A549 (cell line): Measurements from ENCODE around the gene PYGO2. TPM values are rescaled to one million over a fixed set of nuclear protein-coding genes. Genes with fewer than 3 reads are reported as not detected.
A peak's percentile ranks its signal among the peaks of the same experiment; 100 is the strongest.

Experiments
- ATAC-seq, 2 experiments: fragments of 200-7000 bp in 1 of 2; fragments of >200 bp in 1 of 2; cut with Nextera tagmentation in 1 of 2; cut with Tn5 transposase in 1 of 2; 3 replicates each; pipeline versions ENCODE4 v1.8.0 to v1.9.1; 2018 to 2020; ENCODE audit warnings: mild to moderate bottlenecking in 1 of 2, moderate library complexity in 1 of 2
- CTCF ChIA-PET: fragments of 300-600 bp; sonication (Branson Sonifier 250); formaldehyde crosslinking; extraction: SDS; loops from one replicate; lab custom pipeline; 2021; ENCODE audit warnings: antibody characterized with exemption, inconsistent platforms; lab: Yijun Ruan, JAX
- POLR2A ChIA-PET: fragments of 350-600 bp; formaldehyde crosslinking; extraction: SDS; loops from one replicate; lab custom pipeline; 2021; ENCODE audit warnings: antibody characterized with exemption, inconsistent platforms; lab: Yijun Ruan, JAX
- DNase-seq, 2 experiments: peaks; one replicate each; pipeline versions ENCODE4 v3.0.0 to v3.0.0-alpha.2; 2011 to 2016; ENCODE audit warnings: low read depth in 1 of 2, low spot score in 1 of 2
- FAIRE-seq: peaks from 2 replicates; lab custom pipeline; 2011; peaks lifted over from hg19 to GRCh38; lab: Jason Lieb, UNC
- H3K27ac ChIP-seq, 2 experiments: fragments of >200 bp; sonication (Bioruptor Twin); formaldehyde crosslinking; 3 replicates each; pipeline ENCODE4 v1.5.1; 2016 to 2017
- H3K4me1 ChIP-seq: fragments of >200 bp; sonication (Bioruptor Twin); formaldehyde crosslinking; 3 replicates; pipeline ENCODE4 v1.6.1; 2016
- H3K4me2 ChIP-seq: fragments of >200 bp; sonication (Bioruptor Twin); formaldehyde crosslinking; 3 replicates; pipeline ENCODE4 v1.6.1; 2016
- H3K4me3 ChIP-seq: fragments of >200 bp; sonication (Bioruptor Twin); formaldehyde crosslinking; 3 replicates; pipeline ENCODE4 v1.5.1; 2016
- H3K9me3 ChIP-seq: fragments of >200 bp; sonication (Bioruptor Twin); formaldehyde crosslinking; 3 replicates; pipeline ENCODE4 v1.6.1; 2016
- CBX2 ChIP-seq: fragments of 200-600 bp; sonication (generic); IDR thresholded peaks from 2 replicates; pipeline ENCODE4 v1.6.1; 2016; ENCODE audit warnings: low read depth, mild to moderate bottlenecking, borderline replicate concordance
- CEBPB ChIP-seq, 2 experiments: fragments of >200 bp in 1 of 2; sonication (Bioruptor Twin) in 1 of 2; formaldehyde crosslinking in 1 of 2; IDR thresholded peaks; 2 replicates each; pipeline ENCODE4 v1.6.1; 2012 to 2016
- EHMT2 ChIP-seq: fragments of 200-600 bp; sonication (generic); IDR thresholded peaks from 2 replicates; pipeline ENCODE4 v1.6.1; 2016; ENCODE audit warnings: antibody characterized with exemption, low read depth, mild to moderate bottlenecking, moderate library complexity
- EP300 ChIP-seq, 2 experiments: fragments of >200 bp; sonication (Bioruptor Twin); formaldehyde crosslinking; IDR thresholded peaks; 2 replicates in 1 of 2; 3 replicates in 1 of 2; pipeline ENCODE4 v1.6.1; 2016 to 2017
- ESRRA ChIP-seq: fragments of 150-350 bp; IDR thresholded peaks from 2 replicates; pipeline ENCODE4 v1.6.1; 2014; ENCODE audit warnings: mild to moderate bottlenecking, low read length, borderline replicate concordance
- HOXA7 ChIP-seq: fragments of 250-450 bp; sonication (Bioruptor Pico); IDR thresholded peaks from 2 replicates; pipeline ENCODE4 v1.5.0; 2020; ENCODE audit warnings: mild to moderate bottlenecking, moderate library complexity
- HOXB13 ChIP-seq: fragments of 250-450 bp; sonication (Bioruptor Pico); IDR thresholded peaks from 2 replicates; pipeline ENCODE4 v1.5.0; 2020; ENCODE audit warnings: low read depth, mild to moderate bottlenecking, moderate library complexity
- JUN ChIP-seq, 2 experiments: fragments of >200 bp; sonication (Bioruptor Twin); formaldehyde crosslinking; IDR thresholded peaks; 2 replicates in 1 of 2; 3 replicates in 1 of 2; pipeline ENCODE4 v1.6.1; 2016 to 2017
- JUNB ChIP-seq: fragments of >200 bp; sonication (Bioruptor Twin); formaldehyde crosslinking; IDR thresholded peaks from 2 replicates; pipeline ENCODE4 v1.6.1; 2016
- KDM1A ChIP-seq: fragments of 200-600 bp; sonication (generic); IDR thresholded peaks from 2 replicates; pipeline ENCODE4 v1.6.1; 2016; ENCODE audit warnings: low read depth, mild to moderate bottlenecking
- NPAS2 ChIP-seq: fragments of 250-450 bp; sonication (Bioruptor Pico); IDR thresholded peaks from 2 replicates; pipeline ENCODE4 v1.8.0; 2022; ENCODE audit warnings: mild to moderate bottlenecking, moderate library complexity, borderline replicate concordance
- NR3C1 ChIP-seq: fragments of >200 bp; sonication (Bioruptor Twin); formaldehyde crosslinking; IDR thresholded peaks from 3 replicates; pipeline ENCODE4 v1.6.1; 2017
- PHF8 ChIP-seq: fragments of 200-600 bp; sonication (generic); IDR thresholded peaks from 2 replicates; pipeline ENCODE4 v1.6.1; 2016; ENCODE audit warnings: low read depth, mild to moderate bottlenecking, antibody characterized with exemption, moderate library complexity, borderline replicate concordance
- POLR2AphosphoS2 ChIP-seq: conservative IDR thresholded peaks from 2 replicates; pipeline ENCODE4 v1.6.1; 2012; ENCODE audit warnings: low read length, improper control_type of control experiment, inconsistent platforms
- RAD21 ChIP-seq, 2 experiments: fragments of >200 bp in 1 of 2; sonication (Bioruptor Twin) in 1 of 2; formaldehyde crosslinking in 1 of 2; IDR thresholded peaks in 1 of 2; conservative IDR thresholded peaks in 1 of 2; 2 replicates in 1 of 2; 3 replicates in 1 of 2; pipeline ENCODE4 v1.6.1; 2012 to 2018; ENCODE audit warnings: inconsistent platforms in 1 of 2
- RFX5 ChIP-seq: fragments of 450-650 bp; IDR thresholded peaks from 2 replicates; pipeline ENCODE4 v1.7.1; 2014; ENCODE audit warnings: antibody characterized with exemption, mild to moderate bottlenecking, moderate library complexity
- TFCP2L1 ChIP-seq: fragments of 250-450 bp; sonication (Bioruptor Pico); IDR thresholded peaks from 2 replicates; pipeline ENCODE4 v1.5.0; 2021; ENCODE audit warnings: mild to moderate bottlenecking
- ZC3H11A ChIP-seq: fragments of 450-650 bp; IDR thresholded peaks from 2 replicates; pipeline ENCODE4 v1.6.1; 2014; ENCODE audit warnings: antibody characterized with exemption, mild to moderate bottlenecking
- WGBS: methylation state at CpG from one replicate; pipeline ENCODE4 v1.1.6; 2017; ENCODE audit errors: missing lambda C conversion rate; 5-methylcytosine and 5-hydroxymethylcytosine counted together
- polyA plus RNA-seq, 4 experiments: library from polyadenylated mRNA; depleted of rRNA in 3 of 4; stranded (reverse); fragments of >200 nt; fragmentation: RNase III in 1 of 4; extraction: RNeasy Plus Mini Kit Qiagen cat#74134 plus additional on column Dnase treatment in 1 of 4; gene quantifications; 2 replicates in 3 of 4; 3 replicates in 1 of 4; pipeline ENCODE4 v1.2.3, GENCODE V29; 2011 to 2017
- TF ChIP-seq, protein P1 (sequence below): IDR thresholded peaks from 2 replicates; pipeline ENCODE4 v1.6.1; 2012
- TF ChIP-seq, protein P2 (sequence below): fragments of 150-350 bp; IDR thresholded peaks from 2 replicates; pipeline ENCODE4 v1.6.1; 2014; ENCODE audit warnings: low read depth, mild to moderate bottlenecking, low read length
- TF ChIP-seq, protein P3 (sequence below): IDR thresholded peaks from 2 replicates; pipeline ENCODE4 v1.6.1; 2012; ENCODE audit warnings: low read depth, borderline replicate concordance
- TF ChIP-seq, protein P4 (sequence below): fragments of >200 bp; sonication (Bioruptor Twin); formaldehyde crosslinking; IDR thresholded peaks from 3 replicates; pipeline ENCODE4 v1.5.1; 2016

Gene PYGO2
- polyA plus RNA-seq, 2 of the 4 experiments (the other 2 are of a cell fraction) = 18.3 to 24.6 TPM

DNA sequence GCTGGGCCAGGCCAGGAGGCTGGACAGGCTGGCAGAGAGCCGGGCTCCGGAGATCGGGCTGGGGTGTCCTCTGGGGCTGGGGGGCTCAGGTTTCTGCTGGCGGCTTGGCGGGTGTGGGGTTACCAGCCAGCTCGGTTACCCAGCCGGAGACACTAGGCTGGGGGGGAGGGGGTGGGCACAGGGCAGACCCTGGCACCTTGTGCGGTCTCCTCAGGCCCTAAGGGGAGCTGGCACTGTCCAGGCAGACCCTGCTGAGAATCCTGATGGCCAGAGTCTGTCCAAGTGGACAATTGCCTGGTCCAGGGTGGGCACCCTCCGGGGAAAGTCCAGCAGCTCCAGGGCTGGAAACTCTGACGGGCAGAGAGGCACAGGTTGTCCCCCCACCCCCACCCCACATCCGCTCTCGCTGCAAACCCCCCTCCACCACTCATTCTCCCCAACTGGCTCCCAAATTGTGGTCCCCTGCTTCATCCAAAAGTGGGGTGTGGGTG is 47.7 kb upstream of the PYGO2 start:
- H3K9me3 ChIP-seq = no peaks in the 10 kb centered on the region
- ATAC-seq (no peak), DNase-seq (no peak), FAIRE-seq (no peak)
- CTCF ChIA-PET = no interaction called here
- TF ChIP-seq RFX5 (no peak), HOXA7 (no peak), NR3C1 (no peak), ZC3H11A (no peak)
- TF ChIP-seq, protein P1, sequence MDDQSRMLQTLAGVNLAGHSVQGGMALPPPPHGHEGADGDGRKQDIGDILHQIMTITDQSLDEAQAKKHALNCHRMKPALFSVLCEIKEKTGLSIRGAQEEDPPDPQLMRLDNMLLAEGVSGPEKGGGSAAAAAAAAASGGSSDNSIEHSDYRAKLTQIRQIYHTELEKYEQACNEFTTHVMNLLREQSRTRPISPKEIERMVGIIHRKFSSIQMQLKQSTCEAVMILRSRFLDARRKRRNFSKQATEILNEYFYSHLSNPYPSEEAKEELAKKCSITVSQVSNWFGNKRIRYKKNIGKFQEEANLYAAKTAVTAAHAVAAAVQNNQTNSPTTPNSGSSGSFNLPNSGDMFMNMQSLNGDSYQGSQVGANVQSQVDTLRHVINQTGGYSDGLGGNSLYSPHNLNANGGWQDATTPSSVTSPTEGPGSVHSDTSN = no peak
- H3K4me3 ChIP-seq = no peak overlapping the region
- POLR2A ChIA-PET = no interaction called here
- H3K4me2 ChIP-seq = peak overlapping the region; percentile 88; the same call in 2 of the 3 replicates
- peak overlapping the region in 1 of 2 experiments; percentile 100; a peak in 3 of 6 replicates for H3K27ac ChIP-seq
- H3K4me1 ChIP-seq = peaks cover 100% of the 10 kb centered on the region
- 100% methylated on average over 5 of the region's 12 CpGs for WGBS

DNA sequence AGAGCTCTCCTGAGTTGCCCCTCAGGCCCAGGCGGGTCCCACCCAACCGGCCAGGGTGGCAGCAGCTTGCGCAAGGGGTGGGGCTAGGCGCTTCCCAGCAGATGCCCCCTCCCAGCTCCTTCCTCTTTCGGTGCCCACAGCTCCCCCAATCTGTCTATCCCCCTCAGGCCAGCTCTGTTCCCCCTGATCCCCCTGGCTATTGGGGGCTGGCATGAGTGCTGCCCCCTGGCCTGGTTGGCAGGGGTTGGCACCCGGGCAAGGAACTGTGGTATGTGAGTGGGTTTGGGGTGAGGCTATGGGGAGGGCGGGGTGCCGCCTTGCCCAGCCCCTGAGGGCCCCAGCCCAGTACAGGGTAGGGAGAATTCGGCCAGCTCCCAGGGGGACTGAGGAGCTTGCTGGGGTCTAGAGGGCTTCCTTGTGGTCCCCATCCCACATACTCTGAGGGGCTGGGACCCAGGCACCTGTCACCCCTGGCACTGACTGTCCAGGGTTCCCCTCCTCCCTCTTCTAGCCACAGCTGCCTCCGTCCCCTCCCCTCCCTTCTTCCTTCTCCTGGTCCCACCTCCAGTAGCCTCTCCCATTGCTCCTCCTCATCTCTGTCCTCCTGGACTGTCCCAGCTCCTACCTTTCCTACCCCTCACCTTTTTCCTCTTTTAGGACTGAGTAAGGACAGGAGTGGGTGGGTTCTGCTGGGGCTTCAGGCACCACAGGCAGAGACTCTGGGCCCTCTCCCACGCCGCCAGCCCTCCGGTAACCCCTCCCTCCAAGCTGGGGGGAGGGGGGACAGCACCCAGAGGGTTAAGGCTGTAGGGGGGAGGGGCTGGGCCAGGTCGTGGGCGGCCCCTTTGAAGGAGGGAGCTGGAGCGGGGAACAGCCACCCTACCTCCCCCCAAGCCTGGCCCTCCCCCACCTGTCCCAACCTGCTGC is 46.7 kb upstream of the PYGO2 start:
- Histone ChIP-seq H3K27ac (peak overlapping the region; percentile 98 to 100), H3K4me1 (peaks cover 91% of the 10 kb centered on the region), H3K4me2 (peak overlapping the region; percentile 88), H3K9me3 (no peaks in the 10 kb centered on the region), H3K4me3 (no peak overlapping the region)
- ChIA-PET POLR2A (no interaction called here), CTCF (no interaction called here)
- DNase-seq (no peak), ATAC-seq (no peak), FAIRE-seq (no peak)
- WGBS = 77% methylated on average over 8 of the region's 16 CpGs
- TF ChIP-seq CEBPB (IDR thresholded peaks at IDR 0.05) = peak in 1 of 2 experiments; percentile 25; a peak in 1 of 4 replicates
- TF ChIP-seq JUNB = no peak
- TF ChIP-seq ZC3H11A = no peak

DNA sequence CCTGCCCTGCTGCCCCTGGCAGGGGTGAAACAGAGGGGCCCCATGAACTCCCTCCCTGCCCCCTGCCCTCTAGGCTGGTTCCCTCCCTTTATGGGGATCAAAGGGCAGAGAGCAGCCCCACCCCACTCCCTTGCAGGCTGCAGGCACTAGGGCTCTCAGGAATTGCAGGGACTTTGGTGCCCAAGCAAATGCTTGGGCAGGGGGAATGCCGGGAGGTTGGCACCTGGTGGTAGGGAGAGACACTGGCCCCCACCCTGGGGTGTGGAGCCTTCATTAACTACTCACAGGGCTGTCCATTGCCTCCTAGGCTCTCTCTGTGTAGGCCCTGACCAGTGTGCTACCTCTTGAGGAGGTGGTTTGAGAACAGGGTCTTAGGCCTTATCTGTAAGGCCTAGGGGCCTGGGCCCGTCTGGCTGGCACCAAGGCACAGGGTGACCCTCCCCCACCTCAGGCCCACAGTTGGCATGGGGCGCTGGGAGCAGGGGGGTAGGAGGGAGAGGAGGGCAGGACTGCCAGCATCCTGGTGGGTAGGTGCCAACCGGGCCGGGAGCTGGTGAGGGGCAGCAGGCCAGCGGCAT is 45.8 kb upstream of the PYGO2 start:
- H3K4me1 ChIP-seq = peaks cover 81% of the 10 kb centered on the region
- ATAC-seq (no peak), FAIRE-seq (no peak), DNase-seq (no peak)
- CTCF ChIA-PET = interaction anchor here (1.0 to 1.9 kb wide), 2 partner anchors 84 to 160 kb away, joined by 3 to 4 read pairs; no protein-coding TSS in a partner anchor
- H3K4me2 ChIP-seq = peak overlapping the region; percentile 88
- H3K4me3 ChIP-seq = no peak overlapping the region
- H3K9me3 ChIP-seq = no peaks in the 10 kb centered on the region
- TF ChIP-seq, protein P2, sequence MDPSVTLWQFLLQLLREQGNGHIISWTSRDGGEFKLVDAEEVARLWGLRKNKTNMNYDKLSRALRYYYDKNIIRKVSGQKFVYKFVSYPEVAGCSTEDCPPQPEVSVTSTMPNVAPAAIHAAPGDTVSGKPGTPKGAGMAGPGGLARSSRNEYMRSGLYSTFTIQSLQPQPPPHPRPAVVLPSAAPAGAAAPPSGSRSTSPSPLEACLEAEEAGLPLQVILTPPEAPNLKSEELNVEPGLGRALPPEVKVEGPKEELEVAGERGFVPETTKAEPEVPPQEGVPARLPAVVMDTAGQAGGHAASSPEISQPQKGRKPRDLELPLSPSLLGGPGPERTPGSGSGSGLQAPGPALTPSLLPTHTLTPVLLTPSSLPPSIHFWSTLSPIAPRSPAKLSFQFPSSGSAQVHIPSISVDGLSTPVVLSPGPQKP = no peak
- TF ChIP-seq EP300 (IDR thresholded peaks at IDR 0.05) (no peak), KDM1A (no peak), JUN (IDR thresholded peaks at IDR 0.05) (no peak), PHF8 (no peak)
- POLR2A ChIA-PET = interaction anchor here (1.0 kb wide), 1 partner anchor 8 kb away, joined by 3 read pairs; no protein-coding TSS in a partner anchor
- WGBS = 76% methylated on average over 4 of the region's 6 CpGs
- H3K27ac ChIP-seq = peak overlapping the region; percentile 98 to 100

DNA sequence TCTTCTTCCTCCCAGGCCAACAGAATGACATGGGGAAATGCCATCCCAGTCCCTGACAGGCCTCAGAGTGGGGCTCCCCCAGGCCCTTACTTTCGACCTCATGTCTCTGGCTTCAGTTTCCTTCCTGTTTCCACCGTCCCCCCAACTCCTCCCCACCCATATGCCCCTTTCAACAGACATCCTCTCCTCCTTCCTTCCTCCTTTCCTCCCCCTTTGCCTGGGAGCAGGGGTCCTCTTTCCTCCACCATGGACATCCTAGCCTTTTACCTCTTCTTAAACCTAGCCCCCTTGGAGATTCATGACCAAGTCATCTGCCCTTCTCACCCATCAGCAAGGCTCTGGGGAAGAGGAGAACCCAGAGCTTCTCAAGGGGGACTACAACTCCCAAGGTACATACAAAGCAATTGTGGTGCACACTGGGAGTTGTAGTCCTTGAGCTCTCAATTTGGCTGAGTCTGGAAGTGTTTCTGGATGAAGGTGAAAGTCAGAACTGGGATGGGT is 45.1 kb upstream of the PYGO2 start:
- ATAC-seq (no peak), DNase-seq (peak in 1 of 2 experiments; percentile 59), FAIRE-seq (no peak)
- Histone ChIP-seq H3K27ac (peak overlapping the region; percentile 98 to 100), H3K4me3 (no peak overlapping the region), H3K9me3 (no peaks in the 10 kb centered on the region), H3K4me1 (peaks cover 74% of the 10 kb centered on the region), H3K4me2 (peak overlapping the region; percentile 88)
- POLR2A ChIA-PET = interaction anchor here (1.0 kb wide), 1 partner anchor 9 kb away, joined by 3 read pairs; no protein-coding TSS in a partner anchor
- CTCF ChIA-PET = interaction anchor here (1.0 to 1.9 kb wide), 2 partner anchors 85 to 161 kb away, joined by 3 to 4 read pairs; no protein-coding TSS in a partner anchor
- WGBS = 79% methylated on average over 2 of the region's 2 CpGs
- no peak for TF ChIP-seq EHMT2
- TF ChIP-seq CEBPB (IDR thresholded peaks at IDR 0.05) = no peak
- no peak for TF ChIP-seq NPAS2 (CRISPR knock-in tag)
- TF ChIP-seq, protein P3, sequence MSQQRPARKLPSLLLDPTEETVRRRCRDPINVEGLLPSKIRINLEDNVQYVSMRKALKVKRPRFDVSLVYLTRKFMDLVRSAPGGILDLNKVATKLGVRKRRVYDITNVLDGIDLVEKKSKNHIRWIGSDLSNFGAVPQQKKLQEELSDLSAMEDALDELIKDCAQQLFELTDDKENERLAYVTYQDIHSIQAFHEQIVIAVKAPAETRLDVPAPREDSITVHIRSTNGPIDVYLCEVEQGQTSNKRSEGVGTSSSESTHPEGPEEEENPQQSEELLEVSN = no peak
- no peak for TF ChIP-seq HOXB13
- TF ChIP-seq CBX2 = no peak
- TF ChIP-seq ESRRA = no peak
- no peak for TF ChIP-seq POLR2AphosphoS2
- TF ChIP-seq, protein P4, sequence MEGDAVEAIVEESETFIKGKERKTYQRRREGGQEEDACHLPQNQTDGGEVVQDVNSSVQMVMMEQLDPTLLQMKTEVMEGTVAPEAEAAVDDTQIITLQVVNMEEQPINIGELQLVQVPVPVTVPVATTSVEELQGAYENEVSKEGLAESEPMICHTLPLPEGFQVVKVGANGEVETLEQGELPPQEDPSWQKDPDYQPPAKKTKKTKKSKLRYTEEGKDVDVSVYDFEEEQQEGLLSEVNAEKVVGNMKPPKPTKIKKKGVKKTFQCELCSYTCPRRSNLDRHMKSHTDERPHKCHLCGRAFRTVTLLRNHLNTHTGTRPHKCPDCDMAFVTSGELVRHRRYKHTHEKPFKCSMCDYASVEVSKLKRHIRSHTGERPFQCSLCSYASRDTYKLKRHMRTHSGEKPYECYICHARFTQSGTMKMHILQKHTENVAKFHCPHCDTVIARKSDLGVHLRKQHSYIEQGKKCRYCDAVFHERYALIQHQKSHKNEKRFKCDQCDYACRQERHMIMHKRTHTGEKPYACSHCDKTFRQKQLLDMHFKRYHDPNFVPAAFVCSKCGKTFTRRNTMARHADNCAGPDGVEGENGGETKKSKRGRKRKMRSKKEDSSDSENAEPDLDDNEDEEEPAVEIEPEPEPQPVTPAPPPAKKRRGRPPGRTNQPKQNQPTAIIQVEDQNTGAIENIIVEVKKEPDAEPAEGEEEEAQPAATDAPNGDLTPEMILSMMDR = no peak
- TF ChIP-seq EP300 (IDR thresholded peaks at IDR 0.05) = no peak
- no peak for TF ChIP-seq RAD21 (conservative IDR thresholded peaks at IDR 0.05 in 1 of 2, IDR thresholded peaks at IDR 0.05 in 1 of 2)
- no peak for TF ChIP-seq TFCP2L1 (CRISPR knock-in tag)
